Osteoblast (primary cell): Measurements from ENCODE around the gene ADAMTS9. TPM values are rescaled to one million over a fixed set of nuclear protein-coding genes. Genes with fewer than 3 reads are reported as not detected.

Source experiments
- DNase-seq: peaks from one replicate; pipeline ENCODE4 v3.0.0; 2011; ENCODE audit warnings: low spot score, mixed read lengths; ENCODE audit not compliant: insufficient read length; ENCODE audit errors: missing footprints
- H2AFZ ChIP-seq: 2 replicates; pipeline ENCODE4 v1.6.0; 2011; ENCODE audit warnings: mild to moderate bottlenecking, low read length
- H3K27ac ChIP-seq: 2 replicates; pipeline ENCODE4 v1.5.1; 2011; ENCODE audit warnings: mild to moderate bottlenecking, low read depth, low read length, moderate library complexity
- H3K27me3 ChIP-seq: 2 replicates; pipeline ENCODE4 v1.6.0; 2012; ENCODE audit warnings: mild to moderate bottlenecking, control low read depth, inconsistent platforms, low read length, moderate library complexity; ENCODE audit not compliant: insufficient read depth
- H3K36me3 ChIP-seq: 2 replicates; pipeline ENCODE4 v1.5.1; 2011; ENCODE audit warnings: mild to moderate bottlenecking, low read length, control low read depth, moderate library complexity; ENCODE audit not compliant: insufficient read depth
- H3K4me1 ChIP-seq: 2 replicates; pipeline ENCODE4 v1.5.1; 2011; ENCODE audit warnings: mild to moderate bottlenecking, low read length, control low read depth, moderate library complexity; ENCODE audit not compliant: insufficient read depth
- H3K4me2 ChIP-seq: 2 replicates; pipeline ENCODE4 v1.6.0; 2011; ENCODE audit warnings: mild to moderate bottlenecking, low read length; ENCODE audit not compliant: insufficient read depth
- H3K4me3 ChIP-seq: fragments of 200-600 bp; sonication (generic); 3 replicates; pipeline ENCODE4 v1.5.1; 2012; ENCODE audit warnings: mild to moderate bottlenecking, low read length, inconsistent platforms; ENCODE audit not compliant: insufficient read depth
- H3K79me2 ChIP-seq: 2 replicates; pipeline ENCODE4 v1.6.0; 2012; ENCODE audit warnings: mild to moderate bottlenecking, low read length, control low read depth, inconsistent platforms; ENCODE audit not compliant: insufficient read depth
- H3K9me3 ChIP-seq: 2 replicates; pipeline ENCODE4 v1.5.1; 2011; ENCODE audit warnings: low read depth, low read length, control low read depth
- H4K20me1 ChIP-seq: 2 replicates; pipeline ENCODE4 v1.6.0; 2012; ENCODE audit warnings: mild to moderate bottlenecking, low read length, control low read depth; ENCODE audit not compliant: insufficient read depth
- CTCF ChIP-seq: IDR thresholded peaks from 2 replicates; pipeline ENCODE4 v1.5.1; 2011; ENCODE audit warnings: mild to moderate bottlenecking, low read depth, low read length, moderate library complexity; ENCODE audit errors: extremely low read depth
- total RNA-seq: library from RNA; depleted of rRNA; stranded (reverse); fragments of >200 nt; gene quantifications from 2 replicates; pipeline ENCODE4 v1.2.3, GENCODE V29; 2012

ADAMTS9 gene
- total RNA-seq, 1 donor, result 4.0 TPM

GRCh38 chr3:64493149-64493548 lies 194.7 kb downstream of the ADAMTS9 start:
- H3K36me3 ChIP-seq, result no peaks in the 10 kb centered on the region
- H2AFZ ChIP-seq, result no peak overlapping the region
- peaks cover 58% of the 10 kb centered on the region for H3K27me3 ChIP-seq
- H3K9me3 ChIP-seq, result no peaks in the 10 kb centered on the region
- TF ChIP-seq CTCF, result no peak
- H4K20me1 ChIP-seq, result no peaks in the 10 kb centered on the region
- H3K4me1 ChIP-seq, result no peaks in the 10 kb centered on the region
- no peak overlapping the region for H3K4me2 ChIP-seq
- no peak overlapping the region for H3K27ac ChIP-seq
- no peak overlapping the region for H3K4me3 ChIP-seq
- no peak for DNase-seq
- H3K79me2 ChIP-seq, result no peaks in the 10 kb centered on the region

GRCh38 chr3:64491843-64492242 lies 196.0 kb downstream of the ADAMTS9 start:
- no peak overlapping the region for H2AFZ ChIP-seq
- no peaks in the 10 kb centered on the region for H3K4me1 ChIP-seq
- TF ChIP-seq CTCF, result no peak
- H3K79me2 ChIP-seq, result no peaks in the 10 kb centered on the region
- no peak overlapping the region for H3K27ac ChIP-seq
- no peak overlapping the region for H3K4me2 ChIP-seq
- no peaks in the 10 kb centered on the region for H3K9me3 ChIP-seq
- H3K36me3 ChIP-seq, result no peaks in the 10 kb centered on the region
- no peaks in the 10 kb centered on the region for H4K20me1 ChIP-seq
- H3K4me3 ChIP-seq, result no peak overlapping the region
- no peak for DNase-seq
- peaks cover 56% of the 10 kb centered on the region for H3K27me3 ChIP-seq

- no peak for DNase-seq
- no peak for TF ChIP-seq CTCF
- H3K4me1 ChIP-seq, result no peaks in the 10 kb centered on the region
- no peaks in the 10 kb centered on the region for H3K79me2 ChIP-seq
- H3K27me3 ChIP-seq, result peaks cover 56% of the 10 kb centered on the region
- H3K9me3 ChIP-seq, result no peaks in the 10 kb centered on the region
- H3K36me3 ChIP-seq, result no peaks in the 10 kb centered on the region
- H2AFZ ChIP-seq, result no peak overlapping the region
- no peak overlapping the region for H3K4me3 ChIP-seq
- H3K4me2 ChIP-seq, result no peak overlapping the region
- H4K20me1 ChIP-seq, result no peaks in the 10 kb centered on the region
- no peak overlapping the region for H3K27ac ChIP-seq
Observed at GRCh38 chr3:64490180-64490724, 197.5 kb downstream of the ADAMTS9 start.

GRCh38 chr3:64489361-64490044 lies 198.3 kb downstream of the ADAMTS9 start:
- no peak for DNase-seq
- Histone ChIP-seq H3K4me2 (no peak overlapping the region), H3K4me1 (no peaks in the 10 kb centered on the region), H3K27ac (no peak overlapping the region), H3K27me3 (peaks cover 54% of the 10 kb centered on the region), H2AFZ (no peak overlapping the region), H3K4me3 (no peak overlapping the region), H3K36me3 (no peaks in the 10 kb centered on the region), H4K20me1 (no peaks in the 10 kb centered on the region), H3K9me3 (no peaks in the 10 kb centered on the region), H3K79me2 (no peaks in the 10 kb centered on the region)
- no peak for TF ChIP-seq CTCF
